Neural progenitor cell (in vitro differentiated cells): ENCODE measurements around the gene DBNDD1.

ENCODE experiments used
- EZH2 ChIP-seq: fragments of 200-600 bp; sonication (generic); IDR thresholded peaks from 2 replicates; pipeline ENCODE4 v1.6.1; 2017; ENCODE audit warnings: antibody characterized with exemption, mild to moderate bottlenecking, moderate library complexity
- EZH2phosphoT487 ChIP-seq: fragments of 200-600 bp; sonication (generic); IDR thresholded peaks from 2 replicates; pipeline ENCODE4 v1.6.1; 2017; ENCODE audit warnings: antibody characterized with exemption
- TF ChIP-seq, protein P1 (sequence below): fragments of 200-600 bp; sonication (generic); IDR thresholded peaks from 2 replicates; pipeline ENCODE4 v1.5.1; 2017; ENCODE audit warnings: antibody characterized with exemption, mild to moderate bottlenecking

GRCh38 chr16:89958068-89958467, 61.2 kb downstream of the DBNDD1 start:
- TF ChIP-seq, protein P1, sequence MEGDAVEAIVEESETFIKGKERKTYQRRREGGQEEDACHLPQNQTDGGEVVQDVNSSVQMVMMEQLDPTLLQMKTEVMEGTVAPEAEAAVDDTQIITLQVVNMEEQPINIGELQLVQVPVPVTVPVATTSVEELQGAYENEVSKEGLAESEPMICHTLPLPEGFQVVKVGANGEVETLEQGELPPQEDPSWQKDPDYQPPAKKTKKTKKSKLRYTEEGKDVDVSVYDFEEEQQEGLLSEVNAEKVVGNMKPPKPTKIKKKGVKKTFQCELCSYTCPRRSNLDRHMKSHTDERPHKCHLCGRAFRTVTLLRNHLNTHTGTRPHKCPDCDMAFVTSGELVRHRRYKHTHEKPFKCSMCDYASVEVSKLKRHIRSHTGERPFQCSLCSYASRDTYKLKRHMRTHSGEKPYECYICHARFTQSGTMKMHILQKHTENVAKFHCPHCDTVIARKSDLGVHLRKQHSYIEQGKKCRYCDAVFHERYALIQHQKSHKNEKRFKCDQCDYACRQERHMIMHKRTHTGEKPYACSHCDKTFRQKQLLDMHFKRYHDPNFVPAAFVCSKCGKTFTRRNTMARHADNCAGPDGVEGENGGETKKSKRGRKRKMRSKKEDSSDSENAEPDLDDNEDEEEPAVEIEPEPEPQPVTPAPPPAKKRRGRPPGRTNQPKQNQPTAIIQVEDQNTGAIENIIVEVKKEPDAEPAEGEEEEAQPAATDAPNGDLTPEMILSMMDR: no peak
- no peak for TF ChIP-seq EZH2
- no peak for TF ChIP-seq EZH2phosphoT487
